HG02763 (cell line): Measurements from ENCODE around the gene AGPAT4.
"Not testable (repeated sequence)": the region's sequence is repeated elsewhere in the genome, so short reads cannot be mapped to it uniquely, and the experiment has no call there.

Experiments used
- ATAC-seq: cut with Tn5 transposase; IDR thresholded peaks from one replicate; pipeline ENCODE4 v1.9.1; 2021; ENCODE audit warnings: mild to moderate bottlenecking, moderate library complexity; ENCODE audit not compliant: unreplicated experiment

Gene AGPAT4

DNA sequence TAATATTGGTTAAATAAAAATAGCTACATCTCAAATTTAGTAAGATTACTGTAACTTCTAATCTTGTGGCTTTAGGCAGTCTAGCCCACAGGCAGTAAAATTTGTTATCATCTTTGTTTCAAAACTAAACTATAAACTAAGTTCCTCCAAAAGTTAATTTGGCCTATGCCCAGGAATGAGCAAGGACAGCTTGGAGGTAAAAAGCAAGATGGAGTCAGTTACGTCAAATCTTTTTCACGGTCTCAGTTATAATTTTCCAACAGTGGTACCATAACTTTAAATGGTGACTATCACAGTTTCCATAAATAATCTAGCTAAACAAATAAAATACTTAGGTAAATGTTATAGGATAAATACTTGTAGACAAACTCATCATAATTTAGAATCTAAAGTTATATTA lies 63.0 kb downstream of the AGPAT4 start:
- ATAC-seq, result no peak

DNA sequence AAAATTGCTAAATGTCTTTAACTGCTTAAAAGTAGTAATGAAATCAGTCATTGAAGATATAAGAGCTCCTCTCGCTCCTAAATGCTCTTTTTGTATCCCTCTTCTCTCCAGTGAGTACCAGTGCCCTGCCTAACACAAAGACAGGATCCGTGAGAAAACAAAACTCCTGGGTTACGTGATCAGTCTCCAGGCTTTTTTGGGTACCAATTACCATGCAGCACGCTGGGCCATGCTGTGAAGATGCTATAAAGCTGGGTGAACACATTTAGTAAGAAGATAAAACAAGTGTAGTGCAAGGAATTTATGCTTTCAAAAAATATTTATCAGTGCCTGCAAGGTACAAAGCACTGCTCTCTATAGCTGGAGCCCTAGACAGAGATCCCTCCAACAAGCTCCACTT lies 66.7 kb downstream of the AGPAT4 start:
- ATAC-seq, result no peak

DNA sequence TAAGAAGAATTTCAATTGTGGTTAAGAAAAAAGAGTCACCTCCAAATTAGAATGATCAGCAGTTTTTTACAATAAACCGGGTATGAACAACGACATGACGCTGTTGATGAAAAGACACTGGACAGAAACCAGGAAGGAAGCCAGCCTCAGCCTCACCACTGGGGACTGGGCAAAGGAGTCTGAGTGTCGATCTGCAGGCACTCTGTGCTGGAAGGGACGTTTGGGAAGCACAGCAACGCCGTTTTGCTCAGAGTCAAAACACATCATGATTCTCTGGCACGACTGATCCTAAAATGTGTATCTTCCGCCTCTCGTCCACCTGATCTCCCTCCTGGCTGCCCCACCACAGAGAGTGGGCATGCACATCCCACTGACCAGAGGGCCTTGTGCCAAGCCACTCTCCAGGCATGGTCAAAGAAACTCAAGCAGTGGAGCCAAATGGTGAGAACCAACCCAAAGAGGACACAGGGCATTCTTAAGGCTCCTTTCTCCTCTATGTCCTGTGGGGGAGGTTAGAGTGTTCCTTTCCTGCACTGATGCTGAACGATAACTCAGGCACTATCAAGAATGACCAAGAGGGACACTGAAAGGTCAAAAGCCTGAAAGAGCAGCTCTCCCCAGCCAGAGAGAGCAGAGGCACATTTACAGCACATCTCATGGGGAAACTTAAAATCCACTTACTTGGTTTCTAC lies 68.8 kb downstream of the AGPAT4 start:
- no peak for ATAC-seq

GRCh38 chr6:161200610-161201370 lies 73.1 kb downstream of the AGPAT4 start:
- no peak for ATAC-seq

- no peak for ATAC-seq
Measured at GRCh38 chr6:161199850-161200249, 74.0 kb downstream of the AGPAT4 start.

- no peak for ATAC-seq
Measured at GRCh38 chr6:161198783-161199460, 74.9 kb downstream of the AGPAT4 start.

GRCh38 chr6:161198176-161198575 lies 75.7 kb downstream of the AGPAT4 start:
- no peak for ATAC-seq

DNA sequence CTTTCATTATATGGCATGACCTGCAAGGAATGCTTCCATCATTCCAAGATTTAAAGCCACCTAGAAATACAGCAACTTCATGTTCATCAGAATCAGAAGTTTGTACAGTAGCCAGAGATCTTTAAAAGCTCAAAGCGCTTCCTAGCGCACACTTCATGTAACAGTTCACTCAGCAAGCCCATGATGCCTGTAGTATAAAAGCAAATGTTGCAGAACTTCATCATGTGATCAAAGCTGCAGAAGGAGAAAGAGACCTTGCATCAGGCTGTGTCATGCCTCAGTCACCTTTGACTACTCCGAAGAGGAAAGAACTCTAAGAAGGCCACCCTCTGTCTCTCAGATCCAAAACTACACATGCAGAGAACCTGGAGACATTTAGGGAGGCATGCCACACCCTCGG lies 78.5 kb downstream of the AGPAT4 start:
- no peak for ATAC-seq

DNA sequence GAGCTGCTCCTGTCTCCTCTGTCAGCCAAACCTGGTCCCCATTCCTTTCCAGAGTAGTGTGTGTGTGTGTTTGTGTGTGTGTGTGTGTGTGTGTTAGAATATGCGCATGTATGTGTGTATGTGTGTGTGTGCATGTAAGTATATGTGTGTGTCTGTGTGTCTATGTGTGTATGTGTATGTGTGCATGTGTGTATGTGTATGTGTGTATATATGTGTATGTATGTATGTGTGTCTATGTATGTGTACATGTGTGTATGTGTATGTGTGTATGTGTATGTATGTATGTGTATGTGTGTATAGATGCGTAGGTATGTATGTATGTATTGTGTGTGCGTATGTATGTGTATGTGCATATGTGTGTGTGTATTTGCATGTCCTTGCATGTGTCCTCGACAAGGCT lies 79.5 kb downstream of the AGPAT4 start:
- ATAC-seq, result no peak

DNA sequence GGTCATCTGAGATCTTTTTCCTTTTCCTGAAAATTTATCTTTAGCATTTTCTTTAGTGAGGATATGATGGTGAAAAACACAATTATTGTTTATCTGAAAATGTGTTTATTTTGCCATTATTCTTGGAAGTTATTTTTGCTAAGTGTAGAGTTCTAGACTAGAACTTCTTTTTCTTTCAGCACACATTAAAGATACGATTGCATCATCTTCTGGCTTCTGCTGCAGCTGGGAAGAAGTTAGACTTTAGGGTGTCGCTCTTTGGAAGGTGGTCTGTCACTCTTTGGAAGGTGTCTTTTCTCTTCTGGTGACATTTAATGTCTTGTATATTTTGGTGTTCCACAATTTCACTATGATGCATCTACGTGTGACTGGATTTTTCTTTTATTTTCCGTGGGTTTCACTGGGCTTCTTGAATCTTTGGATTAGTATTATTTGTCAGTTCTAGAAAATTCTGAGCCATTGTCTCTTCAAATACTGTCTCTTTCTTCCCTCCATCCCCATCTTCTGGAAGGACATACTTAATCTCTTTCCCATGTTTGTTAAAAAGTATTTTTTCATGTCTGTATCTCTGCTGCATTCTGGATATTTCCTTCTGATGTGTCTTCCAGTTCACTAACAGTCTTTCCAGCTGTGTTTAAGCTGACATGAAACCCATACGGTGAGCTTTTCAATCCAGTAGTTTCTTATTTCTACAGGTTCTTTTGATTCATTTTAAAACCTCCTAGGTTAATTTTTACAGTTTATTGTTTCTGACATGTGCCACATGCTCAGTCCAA lies 81.0 kb downstream of the AGPAT4 start:
- ATAC-seq, result no peak

DNA sequence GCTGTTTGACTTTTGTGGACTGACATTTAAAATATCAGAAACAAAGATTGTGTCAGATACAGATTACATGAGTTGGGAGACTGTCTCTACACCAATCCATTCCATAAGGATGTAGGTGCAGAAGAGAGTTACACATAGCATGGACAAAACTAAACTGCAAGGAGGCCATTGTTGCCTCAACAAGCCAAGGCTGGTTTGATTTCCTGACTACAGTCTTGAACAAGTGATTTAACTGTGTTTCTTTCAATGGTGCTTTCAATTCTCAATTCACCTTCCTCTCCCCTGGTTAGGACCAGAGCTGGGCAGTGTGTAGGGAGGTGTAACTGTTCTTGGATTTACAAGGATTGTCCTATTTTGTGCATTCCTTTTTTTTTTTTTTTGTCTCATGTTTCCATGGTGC lies 82.2 kb downstream of the AGPAT4 start:
- no peak for ATAC-seq

- no peak for ATAC-seq
Measured at GRCh38 chr6:161191007-161191406, 82.9 kb downstream of the AGPAT4 start.

DNA sequence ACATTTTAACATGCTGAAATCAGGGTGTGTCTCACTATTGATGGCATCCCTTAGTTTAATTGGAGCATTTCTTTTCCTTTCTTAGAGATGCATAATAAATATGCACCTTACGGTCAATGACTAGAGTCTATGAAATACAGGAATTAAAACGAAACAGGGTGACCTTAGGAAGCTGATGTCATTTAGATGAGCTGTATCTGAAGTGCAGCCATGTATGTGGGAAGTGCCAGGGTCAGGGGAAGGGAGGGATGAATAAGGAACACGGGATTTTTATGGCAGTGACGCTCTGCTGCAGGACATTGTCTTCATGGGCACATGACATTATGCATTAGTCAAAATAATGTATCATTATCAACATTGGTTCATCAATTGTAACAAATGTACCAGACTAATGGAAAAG lies 84.0 kb downstream of the AGPAT4 start:
- ATAC-seq, result no peak

DNA sequence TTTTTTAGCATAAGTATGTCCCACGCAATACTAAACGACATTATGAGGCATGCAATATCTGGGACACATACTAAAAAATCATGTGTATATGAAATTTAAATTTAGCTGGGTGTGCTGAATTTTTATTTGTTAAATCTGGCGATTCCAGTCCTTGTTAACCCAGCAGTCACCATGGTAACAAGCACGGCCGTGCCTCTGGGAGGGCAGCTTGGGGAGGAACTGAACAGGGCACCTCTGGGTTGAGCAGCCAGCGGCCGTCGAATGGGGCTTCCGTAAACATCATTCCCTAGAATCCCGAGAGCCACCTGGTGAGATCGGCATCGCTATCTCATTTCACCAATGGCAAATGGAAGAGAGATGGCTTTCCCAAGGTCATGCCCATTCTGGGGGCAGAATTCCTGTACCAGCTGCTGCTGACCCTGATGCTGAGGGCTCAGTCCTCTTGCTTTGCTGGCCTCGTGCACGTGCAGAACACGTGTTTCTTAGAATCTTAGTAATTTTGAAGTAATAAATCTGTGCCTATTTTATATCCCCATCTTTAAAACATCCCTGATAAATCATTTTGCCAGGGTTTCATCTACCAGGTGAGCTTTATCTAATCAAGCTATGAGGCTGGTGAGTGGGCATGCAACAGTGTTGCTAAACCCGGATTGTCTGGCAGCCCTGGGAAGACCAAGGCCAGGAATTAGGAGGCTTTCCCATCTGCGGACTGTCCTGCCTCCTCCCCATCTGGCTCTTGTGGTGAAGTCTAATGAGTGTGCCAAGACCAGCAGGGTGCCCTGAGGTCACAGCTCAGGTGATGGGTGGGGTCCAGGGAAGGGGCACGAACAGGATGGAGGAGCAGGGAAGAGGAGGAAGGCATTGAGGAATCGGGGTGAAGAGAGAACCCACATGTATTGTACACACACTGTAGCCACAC lies 85.1 kb downstream of the AGPAT4 start:
- ATAC-seq, result no peak

- ATAC-seq, result no peak
Measured at GRCh38 chr6:161186173-161186769, 87.6 kb downstream of the AGPAT4 start.

DNA sequence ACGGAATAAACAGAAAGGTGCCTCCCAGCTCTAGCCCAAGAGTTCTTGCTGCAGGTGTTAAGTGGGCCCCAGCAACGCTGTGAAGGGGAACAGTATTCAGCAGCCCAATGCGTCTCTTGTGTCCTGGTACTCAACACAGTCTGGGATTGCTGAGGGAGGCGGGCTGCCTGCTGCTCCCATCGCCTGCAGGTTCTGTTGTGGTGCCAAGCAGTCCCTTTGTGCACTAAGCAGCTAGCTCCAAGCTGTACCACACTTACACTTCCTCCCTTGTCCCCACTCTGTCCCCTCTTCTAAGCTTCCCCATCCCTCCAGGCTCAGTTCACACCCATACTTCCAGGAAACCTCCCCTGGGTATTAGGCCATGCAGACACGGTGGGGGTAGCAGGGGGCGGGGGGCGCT lies 92.7 kb downstream of the AGPAT4 start:
- no peak for ATAC-seq

GRCh38 chr6:161178155-161178554 lies 95.7 kb downstream of the AGPAT4 start:
- ATAC-seq, result not testable (repeated sequence)

DNA sequence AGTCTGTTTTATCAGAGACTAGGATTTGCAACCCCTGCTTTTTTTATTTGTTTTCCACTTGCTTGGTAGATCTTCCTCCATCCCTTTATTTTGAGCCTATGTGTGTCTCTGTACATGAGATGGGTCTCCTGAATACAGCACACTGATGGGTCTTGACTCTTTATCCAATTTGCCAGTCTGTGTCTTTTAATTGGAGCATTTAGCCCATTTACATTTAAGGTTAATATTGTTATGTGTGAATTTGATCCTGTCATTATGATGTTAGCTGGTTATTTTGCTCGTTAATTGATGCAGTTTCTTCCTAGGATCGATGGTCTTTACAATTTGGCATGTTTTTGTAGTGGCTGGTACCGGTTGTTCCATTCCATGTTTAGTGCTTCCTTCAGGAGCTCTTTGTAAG lies 97.4 kb downstream of the AGPAT4 start:
- not testable (repeated sequence) for ATAC-seq

GRCh38 chr6:161172769-161173168 lies 101.1 kb downstream of the AGPAT4 start:
- not testable (repeated sequence) for ATAC-seq

DNA sequence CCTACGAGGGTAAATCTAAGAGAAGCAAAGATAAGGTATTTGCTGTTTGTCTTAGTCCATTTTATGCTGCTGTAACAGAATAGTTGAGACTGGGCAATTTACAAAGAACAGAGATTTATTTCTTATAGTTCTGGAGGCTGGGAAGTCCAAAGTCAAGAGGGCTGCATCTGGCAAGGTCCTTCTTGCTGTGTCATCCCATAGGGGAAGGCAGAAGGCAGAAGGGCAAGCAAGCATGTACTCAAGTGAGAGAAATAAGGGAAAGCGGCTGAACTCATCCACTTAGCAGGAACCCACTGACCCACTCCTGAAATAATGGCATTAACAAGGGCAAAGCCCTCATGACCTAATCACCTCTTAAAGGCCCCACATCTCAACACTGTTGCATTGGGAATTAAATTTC lies 102.7 kb downstream of the AGPAT4 start:
- no peak for ATAC-seq
